Upper lobe of right lung (tissue), 1 donor: ENCODE results near the gene CTRB1. TPM values are rescaled to one million over a fixed set of nuclear protein-coding genes. Genes with fewer than 3 reads are reported as not detected.

ENCODE experiments used
- ATAC-seq: fragments of 200-7000 bp; cut with Tn5 transposase; one replicate; pipeline ENCODE4 v1.9.1; 2020; ENCODE audit warnings: mild to moderate bottlenecking, moderate library complexity
- DNase-seq: peaks from one replicate; pipeline ENCODE4 v3.0.0-alpha.2; 2020
- H3K27ac ChIP-seq: fragments of 200-600 bp; one replicate; pipeline ENCODE4 v1.8.0; 2022
- H3K27me3 ChIP-seq: fragments of 200-600 bp; one replicate; pipeline ENCODE4 v1.8.0; 2022; ENCODE audit warnings: mild to moderate bottlenecking
- H3K36me3 ChIP-seq: fragments of 200-600 bp; one replicate; pipeline ENCODE4 v1.8.0; 2022
- H3K4me1 ChIP-seq: fragments of 200-600 bp; one replicate; pipeline ENCODE4 v1.8.0; 2022
- H3K4me3 ChIP-seq: fragments of 200-600 bp; one replicate; pipeline ENCODE4 v1.8.0; 2022; ENCODE audit warnings: mild to moderate bottlenecking
- H3K9me3 ChIP-seq: fragments of 200-600 bp; one replicate; pipeline ENCODE4 v1.8.0; 2022
- intact Hi-C: fragments of 100-400 bp; cut with DNase I; formaldehyde crosslinking; loops from one replicate; pipeline ENCODE4 v1.11.0; 2022
- total RNA-seq: library from RNA; stranded (reverse); fragmentation: NEBNext Ultra II Directional; extraction: Animal tissue kit (Norgen Biotek cat#: 25700); gene quantifications from one replicate; pipeline ENCODE4 v1.2.1, GENCODE V29; 2021
- TF ChIP-seq, protein P1 (sequence below): fragments of 200-600 bp; IDR thresholded peaks from one replicate; pipeline ENCODE4 v1.8.0; 2022; ENCODE audit warnings: antibody characterized with exemption
- donor health status: DM: no; HTN: yes; CAD: no; lungs with severe emphysema.

CTRB1 gene
- total RNA-seq, 1 donor from 2014 or later = not detected

DNA sequence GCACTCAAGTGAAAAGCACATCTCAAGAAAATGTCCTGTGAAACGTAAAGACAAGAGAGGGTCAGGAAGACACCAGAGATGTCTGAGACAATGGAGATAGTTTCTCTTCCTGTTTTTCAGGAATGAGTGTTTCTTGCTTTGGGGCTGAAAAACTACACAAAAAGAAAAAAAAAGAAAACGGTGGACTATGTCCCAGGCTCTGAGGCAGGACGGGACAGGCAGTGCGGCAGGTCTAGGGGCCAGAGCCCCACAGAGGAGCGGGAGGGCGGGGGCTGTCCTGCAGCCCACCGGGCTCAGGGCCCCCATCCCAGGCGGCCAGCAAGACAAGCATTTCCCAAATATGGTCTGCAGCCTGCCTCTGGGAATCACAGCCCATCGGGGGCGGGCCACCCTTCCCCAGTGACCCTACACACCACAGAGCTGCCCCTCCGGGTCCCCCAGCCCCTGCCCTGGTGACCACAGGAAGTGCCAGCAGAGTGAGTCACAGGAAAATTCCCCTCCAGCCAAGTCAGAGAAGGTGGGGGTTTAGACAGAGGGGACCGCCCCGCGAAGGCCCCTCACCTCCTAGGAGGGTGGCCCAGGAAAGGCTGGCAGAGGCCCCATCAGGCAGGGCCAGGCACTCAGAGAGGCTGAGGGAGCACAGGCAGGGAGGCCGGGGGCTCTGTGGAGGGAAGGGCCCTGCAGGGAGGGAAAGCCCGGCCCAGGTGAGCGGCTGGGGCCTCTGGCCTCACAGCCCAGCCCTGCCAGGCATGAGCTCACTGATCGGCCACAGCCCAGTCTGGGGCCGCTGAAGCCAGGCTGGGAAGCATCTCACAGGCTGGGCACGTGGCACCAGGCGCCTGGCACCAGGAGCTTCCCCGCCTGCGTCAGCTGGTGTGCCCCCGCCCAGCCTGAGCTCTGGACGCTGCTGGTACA lies 26.3 kb downstream of the CTRB1 start:
- TF ChIP-seq, protein P1, sequence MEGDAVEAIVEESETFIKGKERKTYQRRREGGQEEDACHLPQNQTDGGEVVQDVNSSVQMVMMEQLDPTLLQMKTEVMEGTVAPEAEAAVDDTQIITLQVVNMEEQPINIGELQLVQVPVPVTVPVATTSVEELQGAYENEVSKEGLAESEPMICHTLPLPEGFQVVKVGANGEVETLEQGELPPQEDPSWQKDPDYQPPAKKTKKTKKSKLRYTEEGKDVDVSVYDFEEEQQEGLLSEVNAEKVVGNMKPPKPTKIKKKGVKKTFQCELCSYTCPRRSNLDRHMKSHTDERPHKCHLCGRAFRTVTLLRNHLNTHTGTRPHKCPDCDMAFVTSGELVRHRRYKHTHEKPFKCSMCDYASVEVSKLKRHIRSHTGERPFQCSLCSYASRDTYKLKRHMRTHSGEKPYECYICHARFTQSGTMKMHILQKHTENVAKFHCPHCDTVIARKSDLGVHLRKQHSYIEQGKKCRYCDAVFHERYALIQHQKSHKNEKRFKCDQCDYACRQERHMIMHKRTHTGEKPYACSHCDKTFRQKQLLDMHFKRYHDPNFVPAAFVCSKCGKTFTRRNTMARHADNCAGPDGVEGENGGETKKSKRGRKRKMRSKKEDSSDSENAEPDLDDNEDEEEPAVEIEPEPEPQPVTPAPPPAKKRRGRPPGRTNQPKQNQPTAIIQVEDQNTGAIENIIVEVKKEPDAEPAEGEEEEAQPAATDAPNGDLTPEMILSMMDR = no peak
- ATAC-seq (peak; percentile 79), DNase-seq (peak; percentile 90)
- Histone ChIP-seq H3K4me3 (no peak overlapping the region), H3K27ac (peak overlapping the region; percentile 88), H3K9me3 (no peaks in the 10 kb centered on the region), H3K27me3 (no peaks in the 10 kb centered on the region), H3K4me1 (peaks cover 68% of the 10 kb centered on the region), H3K36me3 (peaks cover 28% of the 10 kb centered on the region)
- intact Hi-C loops = no loop called here

DNA sequence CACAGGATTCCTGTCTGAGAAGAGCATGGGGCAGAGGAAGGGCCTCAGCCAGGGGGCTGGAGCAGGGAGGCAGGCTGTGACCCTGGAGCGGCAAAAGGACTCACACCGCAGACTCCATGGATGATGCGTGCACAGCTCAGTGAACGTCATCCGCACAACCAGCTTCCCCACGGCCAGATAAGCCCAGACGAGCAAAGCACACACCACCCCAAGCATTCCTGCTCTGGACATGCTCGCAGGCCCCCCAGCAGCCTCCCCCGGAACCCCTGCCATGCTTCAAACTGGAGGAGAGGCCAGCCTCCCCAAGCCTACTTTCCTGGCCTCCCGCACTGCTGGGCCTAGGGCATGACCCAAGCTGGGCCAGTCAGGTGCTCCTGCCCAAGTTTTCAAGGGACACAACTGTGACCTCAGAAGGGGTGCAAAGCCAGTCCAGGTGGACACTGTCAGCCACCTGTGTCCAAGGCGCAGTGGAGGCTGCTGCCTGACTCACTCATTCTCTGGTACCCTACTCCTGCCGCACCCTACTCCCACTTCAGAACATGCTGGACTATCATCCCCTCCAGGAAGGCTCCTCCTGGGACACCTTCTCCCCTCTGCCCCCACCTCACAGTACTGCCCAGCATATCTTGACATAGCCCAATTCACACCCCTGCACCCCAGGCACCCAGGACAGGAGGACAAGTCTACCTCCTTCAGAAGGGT lies 27.9 kb downstream of the CTRB1 start:
- Histone ChIP-seq H3K9me3 (no peaks in the 10 kb centered on the region), H3K27ac (peak overlapping the region; percentile 88), H3K27me3 (no peaks in the 10 kb centered on the region), H3K36me3 (peaks cover 13% of the 10 kb centered on the region), H3K4me1 (peaks cover 71% of the 10 kb centered on the region), H3K4me3 (no peak overlapping the region)
- DNase-seq = no peak
- intact Hi-C loops = no loop called here
- TF ChIP-seq, protein P1 = no peak
- no peak for ATAC-seq

DNA sequence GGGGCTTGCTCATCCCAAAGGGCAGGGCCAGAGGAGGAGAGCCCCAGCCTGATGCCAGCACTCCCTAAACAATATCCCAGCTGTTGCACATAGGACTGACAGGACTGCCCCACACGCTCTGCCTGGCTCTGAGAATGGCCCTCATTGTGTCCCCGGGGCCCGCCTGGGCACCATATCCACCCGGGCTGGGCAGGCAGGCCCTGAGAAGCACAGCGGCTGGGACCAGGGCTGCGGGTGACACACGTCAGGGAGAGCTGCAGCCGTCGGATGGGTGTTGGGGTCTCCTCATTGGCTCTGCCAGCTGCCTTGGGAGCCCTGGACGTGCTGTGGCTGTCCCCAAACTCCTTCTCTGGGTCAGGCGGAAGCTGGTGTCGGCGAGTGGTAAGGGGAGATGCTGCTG lies 28.5 kb downstream of the CTRB1 start:
- intact Hi-C loops = no loop called here
- DNase-seq (no peak), ATAC-seq (no peak)

DNA sequence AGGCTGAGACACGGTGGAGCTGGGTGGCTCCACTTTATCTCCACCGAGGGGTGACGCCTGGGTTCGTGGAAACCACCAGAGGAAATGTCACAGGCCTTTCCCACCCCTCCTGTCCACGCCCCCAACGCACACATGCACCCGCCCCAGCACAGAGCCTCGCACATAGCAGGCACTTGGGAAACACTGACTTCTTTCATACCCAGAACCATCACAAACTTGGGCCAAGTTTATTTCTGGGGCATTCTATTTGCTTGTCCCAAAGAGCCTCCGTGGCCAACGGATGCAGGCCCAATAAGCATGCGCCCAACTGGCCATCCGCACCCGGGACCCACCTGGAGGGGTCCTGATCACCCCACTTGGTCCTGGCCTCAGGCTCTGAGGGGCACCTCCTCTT lies 29.4 kb downstream of the CTRB1 start:
- H3K27ac ChIP-seq = peak overlapping the region; percentile 55
- no peaks in the 10 kb centered on the region for H3K27me3 ChIP-seq
- H3K36me3 ChIP-seq = no peaks in the 10 kb centered on the region
- no peaks in the 10 kb centered on the region for H3K9me3 ChIP-seq
- intact Hi-C loops = no loop called here
- no peak for ATAC-seq
- TF ChIP-seq, protein P1 = no peak
- peaks cover 86% of the 10 kb centered on the region for H3K4me1 ChIP-seq
- DNase-seq = no peak
- H3K4me3 ChIP-seq = no peak overlapping the region

More for the DNA sequence above, 28.5 kb downstream of the CTRB1 start:
- no peaks in the 10 kb centered on the region for H3K27me3 ChIP-seq
- H3K36me3 ChIP-seq = peaks cover 8% of the 10 kb centered on the region
- H3K27ac ChIP-seq = peak overlapping the region; percentile 55
- H3K9me3 ChIP-seq = no peaks in the 10 kb centered on the region
- peaks cover 77% of the 10 kb centered on the region for H3K4me1 ChIP-seq
- TF ChIP-seq, protein P1 = no peak
- no peak overlapping the region for H3K4me3 ChIP-seq

DNA sequence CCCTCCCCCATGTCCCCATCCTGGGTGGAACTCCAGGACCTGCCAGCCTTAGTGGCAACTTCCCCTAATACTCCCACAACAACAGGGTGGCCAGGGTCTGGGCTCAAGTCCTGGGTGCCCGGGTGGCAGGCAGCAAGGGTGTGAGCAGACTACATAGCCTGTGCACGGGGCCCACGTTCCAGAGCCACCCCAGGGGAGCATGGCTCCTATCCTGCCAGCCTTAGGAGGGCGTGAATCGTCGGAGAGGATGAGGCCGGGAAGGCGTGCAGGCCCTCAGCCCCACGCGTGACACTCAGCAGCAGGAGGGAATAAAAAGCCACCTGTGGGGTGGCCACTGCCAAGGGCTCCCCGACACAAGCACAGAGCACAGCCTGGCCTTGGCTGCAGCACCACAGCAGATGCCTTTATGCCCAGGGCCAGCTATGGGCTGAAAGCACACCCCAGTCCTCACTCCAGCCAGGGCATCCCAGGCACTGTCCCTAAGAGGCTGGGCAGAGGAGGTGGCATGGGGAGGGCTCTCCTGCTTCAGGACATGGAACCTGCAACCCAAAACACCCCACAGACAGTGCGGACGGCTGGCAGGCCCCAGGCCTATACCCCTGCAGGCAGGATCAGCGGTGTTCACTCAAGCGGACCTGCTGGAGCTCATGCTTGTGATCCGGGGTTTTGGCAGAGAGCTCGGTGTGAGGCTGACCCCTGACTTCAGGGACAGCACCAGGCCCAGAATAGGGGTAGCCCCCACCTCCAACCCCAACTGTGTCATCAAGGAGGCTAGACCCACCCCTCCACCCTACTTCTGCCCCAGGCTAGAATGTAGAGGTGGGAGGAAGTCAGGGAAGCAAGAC lies 30.0 kb downstream of the CTRB1 start:
- no peaks in the 10 kb centered on the region for H3K36me3 ChIP-seq
- intact Hi-C loops = no loop called here
- no peak for DNase-seq
- no peaks in the 10 kb centered on the region for H3K27me3 ChIP-seq
- no peak overlapping the region for H3K4me3 ChIP-seq
- peaks cover 87% of the 10 kb centered on the region for H3K4me1 ChIP-seq
- TF ChIP-seq, protein P1 = no peak
- no peaks in the 10 kb centered on the region for H3K9me3 ChIP-seq
- H3K27ac ChIP-seq = peak overlapping the region; percentile 90
- ATAC-seq = no peak
